Gastroesophageal sphincter (tissue), 3 donors: ENCODE results near the gene ATP6V1G2.

Experiments
- EP300 ChIP-seq: sonication (generic); formaldehyde crosslinking; IDR thresholded peaks from one replicate; pipeline ENCODE4 v1.6.1; 2017; ENCODE audit warnings: antibody characterized with exemption, mild to moderate bottlenecking
- TF ChIP-seq, protein P1 (sequence below), 4 experiments: fragments of 200-600 bp in 2 of 4; fragments of 450-650 bp in 2 of 4; sonication (generic) in 1 of 4; IDR thresholded peaks; one replicate each; pipeline ENCODE4 v1.5.1; 2017 to 2019; ENCODE audit warnings: antibody characterized with exemption in 4 of 4, mild to moderate bottlenecking in 2 of 4, moderate library complexity in 2 of 4

DNA sequence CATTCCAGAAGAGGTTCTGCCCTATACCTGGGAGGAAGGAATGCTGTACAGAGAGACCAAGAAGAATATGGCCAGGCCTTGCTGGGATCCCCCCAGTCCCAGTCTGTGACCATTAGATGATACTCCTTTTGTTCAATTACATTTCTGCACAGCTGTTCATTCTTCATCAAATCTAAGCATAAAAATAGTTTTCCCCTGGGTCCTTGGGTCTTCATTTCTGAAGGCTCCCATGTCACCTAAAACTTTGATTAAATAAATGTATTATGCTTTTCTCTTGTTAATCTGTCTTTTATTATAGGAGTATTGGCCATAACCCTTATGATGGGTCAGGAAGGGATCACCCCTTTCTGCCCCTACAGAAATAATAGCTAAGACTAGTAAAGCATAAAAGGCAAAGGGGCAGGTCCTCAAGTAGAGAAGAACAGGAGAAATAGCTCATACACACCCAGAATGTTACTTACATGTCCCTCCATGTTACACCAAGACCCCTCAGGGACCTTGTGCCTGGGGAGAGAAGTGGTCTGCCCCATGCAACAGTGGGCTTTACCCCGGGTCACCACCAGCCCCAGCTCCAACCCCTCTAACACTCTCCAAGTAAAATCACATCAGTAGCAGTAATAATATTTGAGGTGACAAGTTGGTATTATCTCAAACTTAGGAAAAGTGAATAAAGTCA is 23.6 kb upstream of the ATP6V1G2 start:
- TF ChIP-seq, protein P1, sequence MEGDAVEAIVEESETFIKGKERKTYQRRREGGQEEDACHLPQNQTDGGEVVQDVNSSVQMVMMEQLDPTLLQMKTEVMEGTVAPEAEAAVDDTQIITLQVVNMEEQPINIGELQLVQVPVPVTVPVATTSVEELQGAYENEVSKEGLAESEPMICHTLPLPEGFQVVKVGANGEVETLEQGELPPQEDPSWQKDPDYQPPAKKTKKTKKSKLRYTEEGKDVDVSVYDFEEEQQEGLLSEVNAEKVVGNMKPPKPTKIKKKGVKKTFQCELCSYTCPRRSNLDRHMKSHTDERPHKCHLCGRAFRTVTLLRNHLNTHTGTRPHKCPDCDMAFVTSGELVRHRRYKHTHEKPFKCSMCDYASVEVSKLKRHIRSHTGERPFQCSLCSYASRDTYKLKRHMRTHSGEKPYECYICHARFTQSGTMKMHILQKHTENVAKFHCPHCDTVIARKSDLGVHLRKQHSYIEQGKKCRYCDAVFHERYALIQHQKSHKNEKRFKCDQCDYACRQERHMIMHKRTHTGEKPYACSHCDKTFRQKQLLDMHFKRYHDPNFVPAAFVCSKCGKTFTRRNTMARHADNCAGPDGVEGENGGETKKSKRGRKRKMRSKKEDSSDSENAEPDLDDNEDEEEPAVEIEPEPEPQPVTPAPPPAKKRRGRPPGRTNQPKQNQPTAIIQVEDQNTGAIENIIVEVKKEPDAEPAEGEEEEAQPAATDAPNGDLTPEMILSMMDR (IDR thresholded peaks at IDR 0.05) = no peak
- no peak for TF ChIP-seq EP300
